D721Med (cell line): ENCODE results near the gene WWTR1.

ENCODE experiments used
- DNase-seq: peaks from one replicate; pipeline ENCODE4 v3.0.0; 2011; ENCODE audit warnings: low spot score; ENCODE audit not compliant: insufficient read length
- FAIRE-seq: peaks from 2 replicates; lab custom pipeline; 2011; peaks lifted over from hg19 to GRCh38; lab: Jason Lieb, UNC
- TF ChIP-seq, protein P1 (sequence below): IDR thresholded peaks from 2 replicates; pipeline ENCODE4 v1.5.1; 2012; ENCODE audit warnings: mild to moderate bottlenecking, control low read depth; ENCODE audit not compliant: insufficient read depth; ENCODE audit errors: missing control alignments

The WWTR1 gene

DNA sequence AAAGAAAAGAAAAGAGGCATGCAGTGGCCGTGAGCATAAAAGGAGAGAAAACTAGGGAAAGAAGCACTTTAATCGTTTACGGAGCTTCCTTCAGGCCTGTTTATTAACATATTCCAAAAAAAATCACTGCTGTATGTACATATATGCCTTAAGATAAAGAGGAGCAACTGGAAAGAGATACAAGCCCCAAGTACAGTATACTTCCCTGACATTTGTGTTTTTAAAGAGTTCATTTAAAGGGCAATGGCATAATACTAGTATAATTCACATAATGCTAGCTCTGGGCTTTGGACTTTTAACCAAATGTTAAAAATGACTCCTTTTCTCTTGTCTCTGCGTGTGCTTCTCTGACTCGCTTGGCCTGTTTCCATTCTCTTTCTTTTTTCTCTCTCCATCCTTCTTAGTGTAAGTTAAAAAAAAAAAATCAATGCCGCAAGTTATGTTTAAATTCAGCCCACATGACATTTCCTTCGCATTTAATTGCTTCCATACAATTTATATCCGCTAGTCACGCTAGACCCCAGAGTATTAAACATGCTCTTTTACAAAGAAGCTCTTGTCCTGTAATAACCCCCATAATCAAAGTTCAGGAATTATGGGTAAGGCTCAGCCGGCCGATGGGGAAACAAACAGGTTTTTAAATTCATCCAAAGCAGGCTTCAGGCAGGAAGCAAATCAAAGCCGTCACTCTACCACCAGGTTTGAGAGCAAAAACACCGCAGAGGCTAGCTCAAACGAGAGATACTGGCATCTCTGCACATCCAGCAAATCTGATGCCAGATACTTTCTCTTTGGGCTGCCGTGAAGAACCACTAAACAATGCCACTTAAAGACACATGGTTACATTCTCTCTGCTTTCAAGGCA is 19.4 kb downstream of the WWTR1 start:
- TF ChIP-seq, protein P1, sequence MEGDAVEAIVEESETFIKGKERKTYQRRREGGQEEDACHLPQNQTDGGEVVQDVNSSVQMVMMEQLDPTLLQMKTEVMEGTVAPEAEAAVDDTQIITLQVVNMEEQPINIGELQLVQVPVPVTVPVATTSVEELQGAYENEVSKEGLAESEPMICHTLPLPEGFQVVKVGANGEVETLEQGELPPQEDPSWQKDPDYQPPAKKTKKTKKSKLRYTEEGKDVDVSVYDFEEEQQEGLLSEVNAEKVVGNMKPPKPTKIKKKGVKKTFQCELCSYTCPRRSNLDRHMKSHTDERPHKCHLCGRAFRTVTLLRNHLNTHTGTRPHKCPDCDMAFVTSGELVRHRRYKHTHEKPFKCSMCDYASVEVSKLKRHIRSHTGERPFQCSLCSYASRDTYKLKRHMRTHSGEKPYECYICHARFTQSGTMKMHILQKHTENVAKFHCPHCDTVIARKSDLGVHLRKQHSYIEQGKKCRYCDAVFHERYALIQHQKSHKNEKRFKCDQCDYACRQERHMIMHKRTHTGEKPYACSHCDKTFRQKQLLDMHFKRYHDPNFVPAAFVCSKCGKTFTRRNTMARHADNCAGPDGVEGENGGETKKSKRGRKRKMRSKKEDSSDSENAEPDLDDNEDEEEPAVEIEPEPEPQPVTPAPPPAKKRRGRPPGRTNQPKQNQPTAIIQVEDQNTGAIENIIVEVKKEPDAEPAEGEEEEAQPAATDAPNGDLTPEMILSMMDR, result no peak
- DNase-seq, result no peak
- FAIRE-seq, result no peak

- DNase-seq (no peak), FAIRE-seq (no peak)
- TF ChIP-seq, protein P1, result no peak
Measured at GRCh38 chr3:149635396-149635795, 22.4 kb downstream of the WWTR1 start.

- TF ChIP-seq, protein P1, result no peak
- no peak for DNase-seq
- no peak for FAIRE-seq
Measured at GRCh38 chr3:149634573-149634972, 23.3 kb downstream of the WWTR1 start.

- FAIRE-seq (no peak), DNase-seq (no peak)
- TF ChIP-seq, protein P1, result no peak
Measured at GRCh38 chr3:149634072-149634471, 23.8 kb downstream of the WWTR1 start.

- TF ChIP-seq, protein P1, result no peak
- no peak for FAIRE-seq
- DNase-seq, result no peak
Measured at GRCh38 chr3:149632225-149632624, 25.6 kb downstream of the WWTR1 start.

GRCh38 chr3:149630806-149631205 is 27.0 kb downstream of the WWTR1 start:
- no peak for DNase-seq
- FAIRE-seq, result no peak
- TF ChIP-seq, protein P1, result no peak
